ENCODE results near the gene CKAP5.

DNA sequence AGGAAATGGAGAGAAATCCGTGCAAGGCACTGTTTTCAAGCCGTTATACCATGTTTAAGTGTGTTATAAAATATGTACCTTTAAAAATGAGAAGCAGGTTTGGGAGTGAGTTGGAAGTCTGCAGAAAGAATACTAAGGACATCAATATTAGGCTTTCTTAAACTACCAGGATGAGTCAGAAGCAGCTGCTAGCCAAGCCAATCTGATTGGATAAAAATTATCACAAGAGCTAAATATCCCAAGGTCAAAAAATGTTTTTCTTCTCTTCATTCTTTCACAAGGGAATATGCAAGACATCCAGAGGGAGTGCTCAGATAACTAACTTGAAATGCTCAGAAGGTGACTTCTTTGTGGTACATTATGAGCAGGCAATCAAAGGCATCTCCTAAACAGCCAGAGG is 19.3 kb upstream of the CKAP5 start:
- TF ChIP-seq CTCF (IDR thresholded peaks at IDR 0.05) (no peak), POLR2A (IDR thresholded peaks at IDR 0.05) (no peak)
